BE2C (cell line): ENCODE results near the gene IVD.

Source experiments
- DNase-seq: peaks from one replicate; pipeline ENCODE4 v3.0.0-alpha.2; 2020
- H3K27me3 ChIP-seq: fragments of 250-450 bp; sonication (Bioruptor Pico); 2 replicates; pipeline ENCODE4 v1.5.1; 2020; ENCODE audit warnings: mild to moderate bottlenecking
- H3K36me3 ChIP-seq: fragments of 250-450 bp; sonication (Bioruptor Pico); 2 replicates; pipeline ENCODE4 v1.5.1; 2020; ENCODE audit warnings: mild to moderate bottlenecking
- H3K4me1 ChIP-seq: fragments of 250-450 bp; sonication (Bioruptor Pico); 2 replicates; pipeline ENCODE4 v1.5.1; 2020
- H3K4me3 ChIP-seq: 2 replicates; pipeline ENCODE4 v1.5.1; 2011; ENCODE audit warnings: low read depth, low read length
- H3K9me3 ChIP-seq: fragments of 250-450 bp; sonication (Bioruptor Pico); 2 replicates; pipeline ENCODE4 v1.5.1; 2020
- TF ChIP-seq, protein P1 (sequence below): IDR thresholded peaks from 2 replicates; pipeline ENCODE4 v1.5.1; 2012; ENCODE audit warnings: mild to moderate bottlenecking, low read depth, low read length

The IVD gene

DNA sequence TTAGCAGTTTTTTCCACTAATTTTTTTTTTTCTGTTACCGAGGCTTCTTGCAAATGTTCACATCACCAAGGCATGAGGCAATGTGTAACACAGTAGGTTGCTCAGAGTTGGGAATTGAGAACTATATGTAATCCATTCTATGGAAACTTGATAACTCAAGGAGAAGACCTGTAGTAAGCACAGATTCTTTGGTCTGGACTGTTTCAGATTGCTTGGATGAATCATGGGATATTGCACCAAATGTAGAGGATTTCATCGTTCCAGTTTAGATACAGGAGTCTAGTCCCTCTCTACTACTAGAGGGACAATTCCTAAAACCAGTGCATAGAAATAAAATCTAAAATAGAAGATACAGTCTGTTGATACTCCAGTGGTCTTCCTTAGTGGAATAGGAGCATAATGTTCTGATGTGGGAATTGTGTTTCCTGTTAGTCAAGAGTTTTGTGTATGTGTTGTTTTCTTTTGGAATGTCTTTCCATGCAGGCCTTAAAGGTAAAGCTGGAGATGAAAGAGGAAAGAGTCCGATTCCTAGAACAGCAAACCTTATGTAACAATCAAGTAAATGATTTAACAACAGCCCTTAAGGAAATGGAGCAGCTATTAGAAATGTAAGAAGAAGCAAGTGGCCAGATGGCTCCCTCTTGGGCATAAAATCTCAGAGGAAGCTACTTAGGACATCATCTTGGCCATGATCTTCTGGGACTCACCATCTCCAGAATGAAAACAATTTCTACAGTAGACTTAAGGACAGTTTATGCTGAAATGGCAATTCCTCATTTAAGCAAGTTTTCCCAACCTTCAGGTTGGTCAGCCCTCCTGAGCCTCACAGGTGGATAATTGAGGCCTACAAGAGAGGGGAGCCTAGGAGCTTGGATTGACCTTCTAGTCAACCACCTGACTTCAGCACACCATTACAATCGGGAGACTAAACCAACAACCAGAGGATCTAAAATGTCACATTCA, 12.3 kb upstream of the IVD start:
- Histone ChIP-seq H3K36me3 (peaks cover 62% of the 10 kb centered on the region), H3K4me1 (no peaks in the 10 kb centered on the region), H3K27me3 (no peaks in the 10 kb centered on the region), H3K4me3 (no peak overlapping the region), H3K9me3 (no peaks in the 10 kb centered on the region)
- no peak for DNase-seq
- TF ChIP-seq, protein P1, sequence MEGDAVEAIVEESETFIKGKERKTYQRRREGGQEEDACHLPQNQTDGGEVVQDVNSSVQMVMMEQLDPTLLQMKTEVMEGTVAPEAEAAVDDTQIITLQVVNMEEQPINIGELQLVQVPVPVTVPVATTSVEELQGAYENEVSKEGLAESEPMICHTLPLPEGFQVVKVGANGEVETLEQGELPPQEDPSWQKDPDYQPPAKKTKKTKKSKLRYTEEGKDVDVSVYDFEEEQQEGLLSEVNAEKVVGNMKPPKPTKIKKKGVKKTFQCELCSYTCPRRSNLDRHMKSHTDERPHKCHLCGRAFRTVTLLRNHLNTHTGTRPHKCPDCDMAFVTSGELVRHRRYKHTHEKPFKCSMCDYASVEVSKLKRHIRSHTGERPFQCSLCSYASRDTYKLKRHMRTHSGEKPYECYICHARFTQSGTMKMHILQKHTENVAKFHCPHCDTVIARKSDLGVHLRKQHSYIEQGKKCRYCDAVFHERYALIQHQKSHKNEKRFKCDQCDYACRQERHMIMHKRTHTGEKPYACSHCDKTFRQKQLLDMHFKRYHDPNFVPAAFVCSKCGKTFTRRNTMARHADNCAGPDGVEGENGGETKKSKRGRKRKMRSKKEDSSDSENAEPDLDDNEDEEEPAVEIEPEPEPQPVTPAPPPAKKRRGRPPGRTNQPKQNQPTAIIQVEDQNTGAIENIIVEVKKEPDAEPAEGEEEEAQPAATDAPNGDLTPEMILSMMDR: no peak

- Histone ChIP-seq H3K27me3 (no peaks in the 10 kb centered on the region), H3K9me3 (no peaks in the 10 kb centered on the region), H3K36me3 (peaks cover 18% of the 10 kb centered on the region), H3K4me3 (no peak overlapping the region), H3K4me1 (no peaks in the 10 kb centered on the region)
- no peak for DNase-seq
- TF ChIP-seq, protein P1: no peak
These were observed 7.7 kb upstream of the IVD start for GRCh38 chr15:40397688-40398412.

DNA sequence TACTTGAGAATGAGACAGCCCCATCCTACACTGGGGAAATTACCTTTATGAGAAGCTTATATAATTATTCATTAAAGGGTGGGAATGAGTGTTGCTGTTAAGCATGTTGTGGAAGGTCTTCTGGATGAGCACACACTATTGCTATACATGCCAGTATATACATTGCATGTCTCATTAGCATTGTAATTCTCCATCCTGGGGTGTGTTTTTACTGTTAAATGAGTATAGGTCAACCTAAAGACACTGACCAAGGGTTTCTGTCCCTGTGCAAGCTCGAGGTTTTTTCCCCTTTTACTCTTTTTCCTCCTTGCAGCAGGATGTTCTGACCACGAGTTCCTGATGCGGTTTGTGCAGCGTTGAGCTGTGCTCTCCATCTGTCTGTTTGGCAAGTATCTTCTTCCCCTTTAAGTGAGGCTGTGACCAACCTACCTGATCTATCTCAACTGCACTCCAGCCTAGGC, 7.2 kb upstream of the IVD start:
- no peak overlapping the region for H3K4me3 ChIP-seq
- no peaks in the 10 kb centered on the region for H3K4me1 ChIP-seq
- H3K36me3 ChIP-seq: peaks cover 12% of the 10 kb centered on the region
- TF ChIP-seq, protein P1: no peak
- no peaks in the 10 kb centered on the region for H3K27me3 ChIP-seq
- no peaks in the 10 kb centered on the region for H3K9me3 ChIP-seq
- DNase-seq: no peak

DNA sequence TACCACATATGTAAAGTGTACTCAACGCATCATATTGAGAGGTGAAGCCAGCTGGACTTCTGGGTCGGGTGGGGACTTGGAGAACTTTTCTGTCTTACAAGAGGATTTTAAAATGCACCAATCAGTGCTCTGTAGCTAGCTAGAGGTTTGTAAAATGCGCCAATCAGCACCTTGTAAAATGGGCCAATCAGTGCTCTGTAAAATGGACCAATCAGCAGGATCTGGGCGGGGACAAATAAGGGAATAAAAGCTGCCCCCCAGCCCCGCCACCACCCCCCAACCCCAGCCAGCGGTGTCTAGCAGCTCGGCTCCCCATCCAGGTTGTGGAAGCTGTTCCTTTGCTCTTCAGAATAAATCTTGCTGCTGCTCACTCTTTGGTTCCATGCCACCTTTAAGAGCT, 6.2 kb upstream of the IVD start:
- no peaks in the 10 kb centered on the region for H3K27me3 ChIP-seq
- no peaks in the 10 kb centered on the region for H3K4me1 ChIP-seq
- H3K4me3 ChIP-seq: no peak overlapping the region
- DNase-seq: no peak
- TF ChIP-seq, protein P1: no peak
- H3K36me3 ChIP-seq: peaks cover 3% of the 10 kb centered on the region
- H3K9me3 ChIP-seq: no peaks in the 10 kb centered on the region

GRCh38 chr15:40407330-40407990, 1.9 kb downstream of the IVD start:
- Histone ChIP-seq H3K4me3 (no peak overlapping the region), H3K9me3 (no peaks in the 10 kb centered on the region), H3K36me3 (peaks cover 37% of the 10 kb centered on the region), H3K27me3 (no peaks in the 10 kb centered on the region), H3K4me1 (no peaks in the 10 kb centered on the region)
- TF ChIP-seq, protein P1: no peak
- no peak for DNase-seq
